Gastrocnemius medialis (tissue), 4 donors: Measurements from ENCODE around the gene BSN. TPM values are rescaled to one million over a fixed set of nuclear protein-coding genes. Genes with fewer than 3 reads are reported as not detected.

ENCODE experiments used
- ATAC-seq, 2 donors: fragments of 150-250 bp; one replicate each; pipeline ENCODE4 v1.9.1; 2016
- DNase-seq, 2 donors: peaks; one replicate each; pipeline ENCODE4 v3.0.0-alpha.2; 2019
- H3K27ac ChIP-seq, 4 donors: fragments of 200-600 bp; sonication (generic); 1 replicate in 1 of 4; 2 replicates in 3 of 4; pipeline ENCODE4 v1.5.1; 2016 to 2018; ENCODE audit warnings: mild to moderate bottlenecking in 2 of 4, moderate library complexity in 1 of 4
- H3K27me3 ChIP-seq, 3 donors: fragments of 200-600 bp; sonication (generic) in 2 of 3; 1 replicate in 1 of 3; 2 replicates in 2 of 3; pipeline versions ENCODE4 v1.5.1 to v1.6.0; 2016 to 2019; ENCODE audit warnings: mild to moderate bottlenecking in 1 of 3, moderate library complexity in 1 of 3
- H3K36me3 ChIP-seq, 2 donors: fragments of 200-600 bp; sonication (generic) in 1 of 2; one replicate each; pipeline ENCODE4 v1.5.1; 2017 to 2018
- H3K4me1 ChIP-seq, 2 donors: fragments of 200-600 bp; sonication (generic) in 1 of 2; one replicate each; pipeline ENCODE4 v1.5.1; 2016 to 2017; ENCODE audit warnings: mild to moderate bottlenecking in 2 of 2
- H3K4me3 ChIP-seq, 4 donors: fragments of 200-600 bp; sonication (generic) in 3 of 4; 1 replicate in 1 of 4; 2 replicates in 3 of 4; pipeline ENCODE4 v1.5.1; 2016 to 2019; ENCODE audit warnings: mild to moderate bottlenecking in 2 of 4
- H3K9me3 ChIP-seq, 3 donors: fragments of 200-600 bp; sonication (generic) in 2 of 3; 1 replicate in 1 of 3; 2 replicates in 2 of 3; pipeline ENCODE4 v1.5.1; 2016 to 2019
- POLR2A ChIP-seq, 2 donors: fragments of 450-650 bp; IDR thresholded peaks; one replicate each; pipeline ENCODE4 v1.6.1; 2017; ENCODE audit warnings: antibody characterized with exemption in 2 of 2, mild to moderate bottlenecking in 2 of 2, moderate library complexity in 2 of 2
- in situ Hi-C, 4 donors: fragments of 200-750 bp; cut with MboI; loops; one replicate each; pipeline versions ENCODE4 v1.15.0 to v1.8.0; 2017; ENCODE audit warnings: low sequenced_read_pairs in 4 of 4
- intact Hi-C: fragments of 100-400 bp; cut with DNase I; formaldehyde crosslinking; loops from one replicate; pipeline ENCODE4 v1.15.1; 2023; ENCODE audit warnings: low total_unique reads
- total RNA-seq, 4 donors: library from RNA; depleted of rRNA; stranded (reverse); fragments of >200 nt; gene quantifications; one replicate each; pipeline versions ENCODE4 v1.1.0 to v1.2.3, GENCODE V29; 2016
- TF ChIP-seq, protein P1 (sequence below), 5 experiments: fragments of 450-650 bp in 3 of 5; fragments of 200-600 bp in 2 of 5; sonication (generic) in 2 of 5; IDR thresholded peaks in 4 of 5; conservative IDR thresholded peaks in 1 of 5; 1 replicate in 4 of 5; 2 replicates in 1 of 5; pipeline ENCODE4 v1.5.1; 2016 to 2019; ENCODE audit warnings: antibody characterized with exemption in 5 of 5, mild to moderate bottlenecking in 3 of 5, moderate library complexity in 3 of 5

BSN gene
- total RNA-seq, 4 donors from 2014 or later = 0.10 to 0.24 (median 0.21) TPM

DNA sequence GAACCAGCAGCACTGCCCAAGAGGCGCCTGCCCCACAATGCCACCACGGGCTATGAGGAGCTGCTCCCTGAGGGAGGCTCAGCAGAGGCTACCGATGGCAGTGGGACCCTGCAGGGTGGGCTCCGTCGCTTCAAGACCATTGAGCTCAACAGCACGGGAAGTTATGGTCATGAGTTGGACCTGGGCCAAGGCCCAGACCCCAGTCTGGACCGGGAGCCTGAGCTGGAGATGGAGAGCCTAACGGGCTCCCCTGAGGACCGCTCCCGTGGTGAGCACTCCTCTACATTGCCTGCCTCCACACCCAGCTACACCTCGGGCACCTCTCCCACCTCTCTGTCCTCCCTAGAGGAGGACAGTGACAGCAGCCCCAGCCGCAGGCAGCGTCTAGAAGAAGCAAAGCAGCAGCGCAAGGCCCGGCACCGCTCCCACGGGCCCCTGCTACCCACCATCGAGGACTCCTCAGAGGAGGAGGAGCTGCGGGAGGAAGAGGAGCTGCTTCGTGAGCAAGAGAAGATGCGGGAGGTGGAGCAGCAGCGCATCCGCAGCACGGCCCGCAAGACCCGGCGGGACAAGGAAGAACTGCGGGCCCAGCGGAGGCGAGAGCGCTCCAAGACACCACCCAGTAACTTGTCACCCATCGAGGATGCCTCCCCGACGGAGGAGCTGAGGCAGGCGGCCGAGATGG is 98.1 kb downstream of the BSN start:
- no peak for DNase-seq
- in situ Hi-C loops = no loop called here
- no peak for ATAC-seq
- TF ChIP-seq, protein P1, sequence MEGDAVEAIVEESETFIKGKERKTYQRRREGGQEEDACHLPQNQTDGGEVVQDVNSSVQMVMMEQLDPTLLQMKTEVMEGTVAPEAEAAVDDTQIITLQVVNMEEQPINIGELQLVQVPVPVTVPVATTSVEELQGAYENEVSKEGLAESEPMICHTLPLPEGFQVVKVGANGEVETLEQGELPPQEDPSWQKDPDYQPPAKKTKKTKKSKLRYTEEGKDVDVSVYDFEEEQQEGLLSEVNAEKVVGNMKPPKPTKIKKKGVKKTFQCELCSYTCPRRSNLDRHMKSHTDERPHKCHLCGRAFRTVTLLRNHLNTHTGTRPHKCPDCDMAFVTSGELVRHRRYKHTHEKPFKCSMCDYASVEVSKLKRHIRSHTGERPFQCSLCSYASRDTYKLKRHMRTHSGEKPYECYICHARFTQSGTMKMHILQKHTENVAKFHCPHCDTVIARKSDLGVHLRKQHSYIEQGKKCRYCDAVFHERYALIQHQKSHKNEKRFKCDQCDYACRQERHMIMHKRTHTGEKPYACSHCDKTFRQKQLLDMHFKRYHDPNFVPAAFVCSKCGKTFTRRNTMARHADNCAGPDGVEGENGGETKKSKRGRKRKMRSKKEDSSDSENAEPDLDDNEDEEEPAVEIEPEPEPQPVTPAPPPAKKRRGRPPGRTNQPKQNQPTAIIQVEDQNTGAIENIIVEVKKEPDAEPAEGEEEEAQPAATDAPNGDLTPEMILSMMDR (IDR thresholded peaks at IDR 0.05 in 4 of 5, conservative IDR thresholded peaks at IDR 0.05 in 1 of 5) = no peak
- no peak for TF ChIP-seq POLR2A (IDR thresholded peaks at IDR 0.05)
- no peak overlapping the region for H3K27ac ChIP-seq
- H3K4me3 ChIP-seq = no peak overlapping the region
- H3K36me3 ChIP-seq = no peaks in the 10 kb centered on the region
- H3K9me3 ChIP-seq = no peaks in the 10 kb centered on the region
- intact Hi-C loops = no loop called here
- peaks cover 17% of the 10 kb centered on the region in 2 donors for H3K4me1 ChIP-seq
- no peaks in the 10 kb centered on the region for H3K27me3 ChIP-seq

DNA sequence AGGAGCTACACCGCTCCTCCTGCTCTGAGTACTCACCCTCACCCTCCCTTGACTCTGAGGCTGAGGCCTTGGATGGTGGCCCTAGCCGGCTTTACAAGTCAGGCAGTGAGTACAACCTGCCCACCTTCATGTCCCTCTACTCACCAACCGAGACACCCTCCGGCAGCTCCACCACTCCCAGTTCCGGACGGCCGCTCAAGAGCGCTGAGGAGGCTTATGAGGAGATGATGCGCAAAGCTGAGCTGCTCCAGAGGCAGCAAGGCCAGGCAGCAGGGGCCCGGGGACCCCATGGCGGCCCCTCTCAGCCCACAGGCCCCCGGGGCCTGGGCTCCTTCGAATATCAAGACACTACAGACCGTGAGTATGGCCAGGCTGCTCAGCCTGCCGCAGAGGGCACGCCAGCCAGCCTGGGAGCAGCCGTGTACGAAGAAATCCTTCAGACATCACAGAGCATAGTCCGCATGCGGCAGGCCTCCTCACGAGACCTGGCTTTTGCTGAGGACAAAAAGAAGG is 98.7 kb downstream of the BSN start:
- intact Hi-C loops (no loop called here), in situ Hi-C loops (no loop called here)
- Histone ChIP-seq H3K36me3 (no peaks in the 10 kb centered on the region), H3K9me3 (no peaks in the 10 kb centered on the region), H3K27ac (no peak overlapping the region), H3K4me1 (peaks cover 11% of the 10 kb centered on the region in 2 donors), H3K27me3 (no peaks in the 10 kb centered on the region), H3K4me3 (no peak overlapping the region)
- no peak for TF ChIP-seq POLR2A (IDR thresholded peaks at IDR 0.05)
- TF ChIP-seq, protein P1 (IDR thresholded peaks at IDR 0.05 in 4 of 5, conservative IDR thresholded peaks at IDR 0.05 in 1 of 5) = no peak
- no peak for ATAC-seq
- no peak for DNase-seq

DNA sequence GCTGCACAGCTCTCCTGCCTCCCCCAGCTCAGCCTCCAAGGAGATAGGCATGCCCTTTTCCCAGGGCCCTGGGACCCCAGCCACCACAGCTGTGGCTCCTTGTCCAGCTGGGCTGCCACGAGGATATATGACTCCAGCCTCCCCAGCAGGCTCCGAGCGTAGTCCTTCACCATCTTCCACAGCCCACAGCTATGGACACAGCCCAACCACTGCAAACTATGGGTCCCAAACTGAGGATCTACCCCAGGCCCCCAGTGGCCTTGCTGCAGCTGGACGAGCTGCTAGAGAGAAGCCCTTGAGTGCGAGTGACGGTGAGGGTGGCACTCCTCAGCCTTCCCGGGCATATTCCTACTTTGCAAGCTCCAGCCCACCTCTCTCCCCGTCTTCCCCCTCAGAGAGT is 99.3 kb downstream of the BSN start:
- intact Hi-C loops (no loop called here), in situ Hi-C loops (no loop called here)
- no peaks in the 10 kb centered on the region for H3K27me3 ChIP-seq
- no peak overlapping the region for H3K27ac ChIP-seq
- TF ChIP-seq, protein P1 (IDR thresholded peaks at IDR 0.05 in 4 of 5, conservative IDR thresholded peaks at IDR 0.05 in 1 of 5) = no peak
- TF ChIP-seq POLR2A (IDR thresholded peaks at IDR 0.05) = no peak
- ATAC-seq (no peak), DNase-seq (no peak)
- no peak overlapping the region for H3K4me3 ChIP-seq
- no peaks in the 10 kb centered on the region for H3K36me3 ChIP-seq
- H3K9me3 ChIP-seq = no peaks in the 10 kb centered on the region
- H3K4me1 ChIP-seq = peaks cover 4 to 5% of the 10 kb centered on the region in 2 donors

DNA sequence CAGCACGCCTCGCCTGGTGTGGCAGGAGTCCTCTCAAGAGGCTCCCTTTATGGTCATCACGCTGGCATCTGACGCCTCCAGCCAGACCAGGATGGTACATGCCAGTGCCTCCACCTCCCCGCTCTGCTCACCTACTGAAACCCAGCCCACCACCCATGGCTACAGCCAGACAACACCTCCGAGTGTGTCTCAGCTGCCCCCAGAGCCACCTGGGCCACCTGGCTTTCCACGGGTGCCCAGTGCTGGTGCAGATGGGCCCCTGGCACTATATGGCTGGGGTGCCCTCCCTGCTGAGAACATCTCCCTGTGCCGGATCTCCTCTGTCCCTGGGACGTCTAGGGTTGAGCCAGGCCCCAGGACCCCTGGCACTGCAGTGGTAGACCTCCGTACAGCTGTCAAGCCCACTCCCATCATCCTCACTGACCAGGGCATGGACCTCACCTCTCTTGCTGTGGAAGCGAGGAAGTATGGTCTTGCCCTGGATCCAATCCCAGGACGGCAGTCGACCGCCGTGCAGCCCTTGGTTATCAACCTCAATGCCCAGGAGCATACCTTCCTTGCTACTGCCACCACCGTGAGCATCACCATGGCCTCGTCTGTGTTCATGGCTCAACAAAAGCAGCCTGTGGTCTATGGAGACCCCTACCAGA is 100.0 kb downstream of the BSN start:
- ATAC-seq (no peak), DNase-seq (no peak)
- no peak for TF ChIP-seq POLR2A (IDR thresholded peaks at IDR 0.05)
- TF ChIP-seq, protein P1 (IDR thresholded peaks at IDR 0.05 in 4 of 5, conservative IDR thresholded peaks at IDR 0.05 in 1 of 5) = no peak
- in situ Hi-C loops (no loop called here), intact Hi-C loops (no loop called here)
- H3K27ac ChIP-seq = no peak overlapping the region
- no peaks in the 10 kb centered on the region for H3K27me3 ChIP-seq
- H3K36me3 ChIP-seq = no peaks in the 10 kb centered on the region
- no peak overlapping the region for H3K4me3 ChIP-seq
- H3K9me3 ChIP-seq = no peaks in the 10 kb centered on the region
- H3K4me1 ChIP-seq = peaks cover 0 to 3% of the 10 kb centered on the region in 2 donors
